ENCODE results near the gene BPIFB2. TPM values are rescaled to one million over a fixed set of nuclear protein-coding genes. Genes with fewer than 3 reads are reported as not detected.

Gene BPIFB2
- total RNA-seq, 1 donor from 2014 or later = not detected

- H3K4me1 Mint-ChIP-seq (ENCODE audit: low read depth, unreplicated experiment) = no peaks in the 10 kb centered on the region
- H3K9me3 Mint-ChIP-seq (ENCODE audit: unreplicated experiment) = peaks cover 2% of the 10 kb centered on the region
- no peak overlapping the region for H3K4me3 Mint-ChIP-seq (ENCODE audit: unreplicated experiment)
- TF ChIP-seq CTCF (IDR thresholded peaks at IDR 0.05; ENCODE audit: partially characterized antibody, unreplicated experiment) = no peak
- H3K36me3 Mint-ChIP-seq (ENCODE audit: unreplicated experiment) = no peaks in the 10 kb centered on the region
- no peak overlapping the region for H3K27ac Mint-ChIP-seq (ENCODE audit: unreplicated experiment)
- H3K27me3 Mint-ChIP-seq (ENCODE audit: unreplicated experiment) = peaks cover 6% of the 10 kb centered on the region
- DNase-seq = no peak
Measured at GRCh38 chr20:33070111-33071053, 62.9 kb downstream of the BPIFB2 start.

- peaks cover 2% of the 10 kb centered on the region for H3K9me3 Mint-ChIP-seq (ENCODE audit: unreplicated experiment)
Measured at GRCh38 chr20:33071198-33071597, 63.7 kb downstream of the BPIFB2 start.

GRCh38 chr20:33072362-33072761, 64.9 kb downstream of the BPIFB2 start:
- no peak overlapping the region for H3K4me3 Mint-ChIP-seq (ENCODE audit: unreplicated experiment)
- H3K36me3 Mint-ChIP-seq (ENCODE audit: unreplicated experiment) = no peaks in the 10 kb centered on the region
- no peaks in the 10 kb centered on the region for H3K4me1 Mint-ChIP-seq (ENCODE audit: low read depth, unreplicated experiment)
- H3K27me3 Mint-ChIP-seq (ENCODE audit: unreplicated experiment) = peaks cover 6% of the 10 kb centered on the region
- H3K27ac Mint-ChIP-seq (ENCODE audit: unreplicated experiment) = no peak overlapping the region
- peaks cover 2% of the 10 kb centered on the region for H3K9me3 Mint-ChIP-seq (ENCODE audit: unreplicated experiment)
- TF ChIP-seq CTCF (IDR thresholded peaks at IDR 0.05; ENCODE audit: partially characterized antibody, unreplicated experiment) = no peak
- DNase-seq = no peak

More at GRCh38 chr20:33071198-33071597, 63.7 kb downstream of the BPIFB2 start:
- no peak for DNase-seq
- no peak for TF ChIP-seq CTCF (IDR thresholded peaks at IDR 0.05; ENCODE audit: partially characterized antibody, unreplicated experiment)
- no peak overlapping the region for H3K27ac Mint-ChIP-seq (ENCODE audit: unreplicated experiment)
- H3K27me3 Mint-ChIP-seq (ENCODE audit: unreplicated experiment) = peaks cover 6% of the 10 kb centered on the region
- H3K4me3 Mint-ChIP-seq (ENCODE audit: unreplicated experiment) = no peak overlapping the region
- no peaks in the 10 kb centered on the region for H3K4me1 Mint-ChIP-seq (ENCODE audit: low read depth, unreplicated experiment)
- H3K36me3 Mint-ChIP-seq (ENCODE audit: unreplicated experiment) = no peaks in the 10 kb centered on the region

GRCh38 chr20:33072813-33073212, 65.3 kb downstream of the BPIFB2 start:
- no peaks in the 10 kb centered on the region for H3K4me1 Mint-ChIP-seq (ENCODE audit: low read depth, unreplicated experiment)
- no peaks in the 10 kb centered on the region for H3K36me3 Mint-ChIP-seq (ENCODE audit: unreplicated experiment)
- peaks cover 6% of the 10 kb centered on the region for H3K27me3 Mint-ChIP-seq (ENCODE audit: unreplicated experiment)
- no peak for TF ChIP-seq CTCF (IDR thresholded peaks at IDR 0.05; ENCODE audit: partially characterized antibody, unreplicated experiment)
- no peak overlapping the region for H3K27ac Mint-ChIP-seq (ENCODE audit: unreplicated experiment)
- no peak for DNase-seq
- peaks cover 2% of the 10 kb centered on the region for H3K9me3 Mint-ChIP-seq (ENCODE audit: unreplicated experiment)
- no peak overlapping the region for H3K4me3 Mint-ChIP-seq (ENCODE audit: unreplicated experiment)

Other genes starting within 250 kb of the BPIFB2 start
- 29.0 TPM for gene DNMT3B, start 245.3 kb upstream of the BPIFB2 start, total RNA-seq (ENCODE audit: unreplicated experiment)
- gene MAPRE1, start 187.8 kb upstream of the BPIFB2 start, total RNA-seq (ENCODE audit: unreplicated experiment) = 232 TPM
- not detected for gene EFCAB8, start 148.8 kb upstream of the BPIFB2 start, total RNA-seq (ENCODE audit: unreplicated experiment)
- not detected for gene SUN5, start 3.3 kb upstream of the BPIFB2 start, total RNA-seq (ENCODE audit: unreplicated experiment)
- not detected for gene BPIFB6, start 23.9 kb downstream of the BPIFB2 start, total RNA-seq (ENCODE audit: unreplicated experiment)
- gene BPIFB3, start 46.2 kb downstream of the BPIFB2 start, total RNA-seq (ENCODE audit: unreplicated experiment) = not detected
- gene BPIFB4, start 71.9 kb downstream of the BPIFB2 start, total RNA-seq (ENCODE audit: unreplicated experiment) = not detected
- gene BPIFA2, start 160.5 kb downstream of the BPIFB2 start, total RNA-seq (ENCODE audit: unreplicated experiment) = not detected
- not detected for gene BPIFA3, start 209.6 kb downstream of the BPIFB2 start, total RNA-seq (ENCODE audit: unreplicated experiment)
- not detected for gene BPIFA1, start 228.3 kb downstream of the BPIFB2 start, total RNA-seq (ENCODE audit: unreplicated experiment)